HepG2 (cell line): ENCODE results near the gene CDK10. TPM values are rescaled to one million over a fixed set of nuclear protein-coding genes. Genes with fewer than 3 reads are reported as not detected.

ENCODE experiments used
- DNMT3B ChIP-seq: conservative IDR thresholded peaks from 2 replicates; pipeline ENCODE4 v1.6.1; 2016; ENCODE audit warnings: missing biosample characterization, control low read depth
- HNF4G ChIP-seq, 2 experiments: sonication (generic) in 1 of 2; formaldehyde crosslinking in 1 of 2; IDR thresholded peaks; 2 replicates each; pipeline versions ENCODE4 v1.4.0 to v1.6.1; 2011 to 2020; ENCODE audit warnings: borderline replicate concordance in 2 of 2, low read depth in 2 of 2, mild to moderate bottlenecking in 2 of 2, low read length in 1 of 2, missing genetic modification reagents in 1 of 2, moderate library complexity in 1 of 2
- HOXA5 ChIP-seq: sonication (generic); formaldehyde crosslinking; IDR thresholded peaks from 2 replicates; pipeline ENCODE4 v1.4.0; 2020; ENCODE audit warnings: missing genetic modification reagents
- ISL2 ChIP-seq: sonication (generic); formaldehyde crosslinking; IDR thresholded peaks from 2 replicates; pipeline ENCODE4 v1.5.0; 2020; ENCODE audit warnings: missing genetic modification reagents
- KLF15 ChIP-seq: sonication (generic); formaldehyde crosslinking; IDR thresholded peaks from 2 replicates; pipeline ENCODE4 v1.8.1; 2023; ENCODE audit warnings: borderline replicate concordance, mild to moderate bottlenecking, inconsistent platforms, missing genetic modification reagents, mixed read lengths
- MBNL3 ChIP-seq: fragments of 250-450 bp; sonication (Bioruptor Pico); conservative IDR thresholded peaks from 2 replicates; pipeline ENCODE4 v1.8.0; 2022; ENCODE audit warnings: mild to moderate bottlenecking, inconsistent platforms
- TARDBP ChIP-seq: sonication (generic); formaldehyde crosslinking; IDR thresholded peaks from 2 replicates; pipeline ENCODE4 v1.8.0; 2022; ENCODE audit warnings: mild to moderate bottlenecking, missing genetic modification reagents
- ZNF552 ChIP-seq: sonication (generic); formaldehyde crosslinking; IDR thresholded peaks from 2 replicates; pipeline ENCODE4 v1.9.0; 2022; ENCODE audit warnings: missing genetic modification reagents, mild to moderate bottlenecking, borderline replicate concordance
- ZNF570 ChIP-seq: sonication (generic); formaldehyde crosslinking; IDR thresholded peaks from 2 replicates; pipeline ENCODE4 v1.4.0; 2020; ENCODE audit warnings: mild to moderate bottlenecking, missing genetic modification reagents, borderline replicate concordance
- ZNF652 ChIP-seq: IDR thresholded peaks from 2 replicates; pipeline ENCODE4 v1.6.1; 2016; ENCODE audit warnings: low read depth, borderline replicate concordance
- polyA plus RNA-seq, 8 experiments: library from polyadenylated mRNA; depleted of rRNA in 3 of 8; stranded (reverse) in 7 of 8; unstranded in 1 of 8; fragments of >200 nt; fragmentation: Illumina TruSeq in 4 of 8; extraction: Trizol in 4 of 8; gene quantifications; 2 replicates each; pipeline versions ENCODE4 v1.2.1 to v1.2.3, GENCODE V29; 2011 to 2016; ENCODE audit warnings: low read depth in 4 of 8, missing spikeins in 1 of 8, mixed read lengths in 1 of 8; ENCODE audit not compliant: insufficient read depth in 1 of 8
- total RNA-seq, 5 experiments: library from RNA; depleted of rRNA; stranded (reverse); fragments of >200 nt; fragmentation: Illumina TruSeq; extraction: Trizol; gene quantifications; 2 replicates each; pipeline ENCODE4 v1.2.3, GENCODE V29; 2016; ENCODE audit warnings: low read depth in 1 of 5
- TF ChIP-seq, protein P1 (sequence below): sonication (generic); formaldehyde crosslinking; IDR thresholded peaks from 2 replicates; pipeline ENCODE4 v1.4.0; 2020; ENCODE audit warnings: low read depth, mild to moderate bottlenecking, missing genetic modification reagents
- TF ChIP-seq, protein P2 (sequence below): sonication (generic); formaldehyde crosslinking; IDR thresholded peaks from 2 replicates; pipeline ENCODE4 v1.5.1; 2020; ENCODE audit warnings: mild to moderate bottlenecking, missing genetic modification reagents
- TF ChIP-seq, protein P3 (sequence below): sonication (generic); formaldehyde crosslinking; conservative IDR thresholded peaks from 2 replicates; pipeline ENCODE4 v1.4.0; 2020; ENCODE audit warnings: missing genetic modification reagents
- TF ChIP-seq, protein P4 (sequence below): sonication (generic); formaldehyde crosslinking; IDR thresholded peaks from 2 replicates; pipeline ENCODE4 v1.4.0; 2020; ENCODE audit warnings: mild to moderate bottlenecking, missing genetic modification reagents
- TF ChIP-seq, protein P5 (sequence below): IDR thresholded peaks from 2 replicates; pipeline ENCODE4 v1.6.1; 2012; ENCODE audit warnings: low read length, improper control_type of control experiment

The CDK10 gene
- total and polyA plus RNA-seq, 2 of the 13 experiments (the other 11 are each of a cell fraction or from before 2014, with no cell fraction given) = 2.5 to 3.9 TPM

DNA sequence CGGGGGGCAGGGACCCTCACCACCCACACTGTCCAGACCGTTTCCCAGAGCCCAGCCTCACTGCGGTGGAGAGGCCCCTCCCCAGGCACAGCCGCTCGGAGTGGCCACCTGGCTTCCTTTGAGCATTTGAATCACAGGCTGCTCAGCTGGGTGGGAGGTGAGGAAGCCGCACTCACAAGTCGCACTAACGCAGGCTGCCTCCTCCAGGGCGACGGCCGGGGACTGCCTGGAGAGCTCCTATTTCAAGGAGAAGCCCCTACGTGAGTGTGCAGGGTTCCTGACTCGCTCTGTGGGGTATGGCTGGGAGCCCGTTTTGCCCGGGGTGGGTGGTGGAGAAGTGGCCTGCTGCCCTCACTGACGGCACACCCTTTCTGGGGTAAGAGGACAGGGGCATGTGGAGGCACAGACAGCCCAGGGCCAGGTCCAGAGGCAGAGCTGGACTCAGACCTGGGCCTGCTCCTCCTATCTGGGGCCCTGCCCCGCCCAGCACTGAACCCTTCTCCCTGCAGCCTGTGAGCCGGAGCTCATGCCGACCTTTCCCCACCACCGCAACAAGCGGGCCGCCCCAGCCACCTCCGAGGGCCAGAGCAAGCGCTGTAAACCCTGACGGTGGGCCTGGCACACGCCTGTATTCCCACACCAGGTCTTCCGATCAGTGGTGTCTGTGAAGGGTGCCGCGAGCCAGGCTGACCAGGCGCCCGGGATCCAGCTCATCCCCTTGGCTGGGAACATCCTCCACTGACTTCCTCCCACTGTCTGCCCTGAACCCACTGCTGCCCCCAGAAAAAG is 8.8 kb downstream of the CDK10 start (continued):
- TF ChIP-seq, protein P1, sequence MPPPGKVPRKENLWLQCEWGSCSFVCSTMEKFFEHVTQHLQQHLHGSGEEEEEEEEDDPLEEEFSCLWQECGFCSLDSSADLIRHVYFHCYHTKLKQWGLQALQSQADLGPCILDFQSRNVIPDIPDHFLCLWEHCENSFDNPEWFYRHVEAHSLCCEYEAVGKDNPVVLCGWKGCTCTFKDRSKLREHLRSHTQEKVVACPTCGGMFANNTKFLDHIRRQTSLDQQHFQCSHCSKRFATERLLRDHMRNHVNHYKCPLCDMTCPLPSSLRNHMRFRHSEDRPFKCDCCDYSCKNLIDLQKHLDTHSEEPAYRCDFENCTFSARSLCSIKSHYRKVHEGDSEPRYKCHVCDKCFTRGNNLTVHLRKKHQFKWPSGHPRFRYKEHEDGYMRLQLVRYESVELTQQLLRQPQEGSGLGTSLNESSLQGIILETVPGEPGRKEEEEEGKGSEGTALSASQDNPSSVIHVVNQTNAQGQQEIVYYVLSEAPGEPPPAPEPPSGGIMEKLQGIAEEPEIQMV (CRISPR knock-in tag) = no peak
- TF ChIP-seq ZNF652 = no peak
- no peak for TF ChIP-seq DNMT3B (CRISPR knock-in tag)
- TF ChIP-seq HOXA5 (CRISPR knock-in tag) = no peak
- no peak; the same call in 1 of the 2 replicates for TF ChIP-seq KLF15 (CRISPR knock-in tag)
- peak; percentile 41; the same call in 1 of the 2 replicates for TF ChIP-seq HNF4G (IDR thresholded peaks at IDR 0.05; ENCODE audit: borderline replicate concordance, low read depth, low read length)
- TF ChIP-seq HNF4G (CRISPR knock-in tag; IDR thresholded peaks at IDR 0.05; ENCODE audit: borderline replicate concordance, low read depth) = no peak; the same call in 1 of the 2 replicates
- no peak for TF ChIP-seq ZNF570 (CRISPR knock-in tag)
- TF ChIP-seq ZNF552 (CRISPR knock-in tag) = 0 out of 2 replicates have a peak, but pooled peaks have one; percentile 39
- TF ChIP-seq, protein P2, sequence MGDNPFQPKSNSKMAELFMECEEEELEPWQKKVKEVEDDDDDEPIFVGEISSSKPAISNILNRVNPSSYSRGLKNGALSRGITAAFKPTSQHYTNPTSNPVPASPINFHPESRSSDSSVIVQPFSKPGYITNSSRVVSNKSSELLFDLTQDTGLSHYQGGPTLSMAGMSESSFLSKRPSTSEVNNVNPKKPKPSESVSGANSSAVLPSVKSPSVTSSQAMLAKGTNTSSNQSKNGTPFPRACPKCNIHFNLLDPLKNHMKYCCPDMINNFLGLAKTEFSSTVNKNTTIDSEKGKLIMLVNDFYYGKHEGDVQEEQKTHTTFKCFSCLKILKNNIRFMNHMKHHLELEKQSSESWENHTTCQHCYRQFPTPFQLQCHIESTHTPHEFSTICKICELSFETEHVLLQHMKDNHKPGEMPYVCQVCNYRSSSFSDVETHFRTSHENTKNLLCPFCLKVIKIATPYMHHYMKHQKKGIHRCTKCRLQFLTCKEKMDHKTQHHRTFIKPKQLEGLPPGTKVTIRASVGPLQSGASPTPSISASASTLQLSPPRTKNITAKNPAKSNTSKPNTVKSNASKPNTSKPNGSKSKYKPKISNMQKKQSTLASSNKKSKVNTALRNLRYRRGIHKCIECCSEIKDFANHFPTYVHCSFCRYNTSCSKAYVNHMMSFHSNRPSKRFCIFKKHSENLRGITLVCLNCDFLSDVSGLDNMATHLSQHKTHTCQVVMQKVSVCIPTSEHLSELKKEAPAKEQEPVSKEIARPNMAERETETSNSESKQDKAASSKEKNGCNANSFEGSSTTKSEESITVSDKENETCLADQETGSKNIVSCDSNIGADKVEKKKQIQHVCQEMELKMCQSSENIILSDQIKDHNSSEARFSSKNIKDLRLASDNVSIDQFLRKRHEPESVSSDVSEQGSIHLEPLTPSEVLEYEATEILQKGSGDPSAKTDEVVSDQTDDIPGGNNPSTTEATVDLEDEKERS (CRISPR knock-in tag) = peak; percentile 42; the same call in 1 of the 2 replicates
- TF ChIP-seq MBNL3 = no peak
- peak; percentile 85 for TF ChIP-seq TARDBP (CRISPR knock-in tag)
- TF ChIP-seq, protein P3, sequence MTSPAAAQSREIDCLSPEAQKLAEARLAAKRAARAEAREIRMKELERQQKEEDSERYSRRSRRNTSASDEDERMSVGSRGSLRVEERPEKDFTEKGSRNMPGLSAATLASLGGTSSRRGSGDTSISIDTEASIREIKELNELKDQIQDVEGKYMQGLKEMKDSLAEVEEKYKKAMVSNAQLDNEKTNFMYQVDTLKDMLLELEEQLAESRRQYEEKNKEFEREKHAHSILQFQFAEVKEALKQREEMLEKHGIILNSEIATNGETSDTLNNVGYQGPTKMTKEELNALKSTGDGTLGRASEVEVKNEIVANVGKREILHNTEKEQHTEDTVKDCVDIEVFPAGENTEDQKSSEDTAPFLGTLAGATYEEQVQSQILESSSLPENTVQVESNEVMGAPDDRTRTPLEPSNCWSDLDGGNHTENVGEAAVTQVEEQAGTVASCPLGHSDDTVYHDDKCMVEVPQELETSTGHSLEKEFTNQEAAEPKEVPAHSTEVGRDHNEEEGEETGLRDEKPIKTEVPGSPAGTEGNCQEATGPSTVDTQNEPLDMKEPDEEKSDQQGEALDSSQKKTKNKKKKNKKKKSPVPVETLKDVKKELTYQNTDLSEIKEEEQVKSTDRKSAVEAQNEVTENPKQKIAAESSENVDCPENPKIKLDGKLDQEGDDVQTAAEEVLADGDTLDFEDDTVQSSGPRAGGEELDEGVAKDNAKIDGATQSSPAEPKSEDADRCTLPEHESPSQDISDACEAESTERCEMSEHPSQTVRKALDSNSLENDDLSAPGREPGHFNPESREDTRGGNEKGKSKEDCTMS (CRISPR knock-in tag) = no peak
- TF ChIP-seq, protein P4, sequence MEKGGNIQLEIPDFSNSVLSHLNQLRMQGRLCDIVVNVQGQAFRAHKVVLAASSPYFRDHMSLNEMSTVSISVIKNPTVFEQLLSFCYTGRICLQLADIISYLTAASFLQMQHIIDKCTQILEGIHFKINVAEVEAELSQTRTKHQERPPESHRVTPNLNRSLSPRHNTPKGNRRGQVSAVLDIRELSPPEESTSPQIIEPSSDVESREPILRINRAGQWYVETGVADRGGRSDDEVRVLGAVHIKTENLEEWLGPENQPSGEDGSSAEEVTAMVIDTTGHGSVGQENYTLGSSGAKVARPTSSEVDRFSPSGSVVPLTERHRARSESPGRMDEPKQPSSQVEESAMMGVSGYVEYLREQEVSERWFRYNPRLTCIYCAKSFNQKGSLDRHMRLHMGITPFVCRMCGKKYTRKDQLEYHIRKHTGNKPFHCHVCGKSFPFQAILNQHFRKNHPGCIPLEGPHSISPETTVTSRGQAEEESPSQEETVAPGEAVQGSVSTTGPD (CRISPR knock-in tag) = peak; percentile 76; the same call in 1 of the 2 replicates
- TF ChIP-seq, protein P5, sequence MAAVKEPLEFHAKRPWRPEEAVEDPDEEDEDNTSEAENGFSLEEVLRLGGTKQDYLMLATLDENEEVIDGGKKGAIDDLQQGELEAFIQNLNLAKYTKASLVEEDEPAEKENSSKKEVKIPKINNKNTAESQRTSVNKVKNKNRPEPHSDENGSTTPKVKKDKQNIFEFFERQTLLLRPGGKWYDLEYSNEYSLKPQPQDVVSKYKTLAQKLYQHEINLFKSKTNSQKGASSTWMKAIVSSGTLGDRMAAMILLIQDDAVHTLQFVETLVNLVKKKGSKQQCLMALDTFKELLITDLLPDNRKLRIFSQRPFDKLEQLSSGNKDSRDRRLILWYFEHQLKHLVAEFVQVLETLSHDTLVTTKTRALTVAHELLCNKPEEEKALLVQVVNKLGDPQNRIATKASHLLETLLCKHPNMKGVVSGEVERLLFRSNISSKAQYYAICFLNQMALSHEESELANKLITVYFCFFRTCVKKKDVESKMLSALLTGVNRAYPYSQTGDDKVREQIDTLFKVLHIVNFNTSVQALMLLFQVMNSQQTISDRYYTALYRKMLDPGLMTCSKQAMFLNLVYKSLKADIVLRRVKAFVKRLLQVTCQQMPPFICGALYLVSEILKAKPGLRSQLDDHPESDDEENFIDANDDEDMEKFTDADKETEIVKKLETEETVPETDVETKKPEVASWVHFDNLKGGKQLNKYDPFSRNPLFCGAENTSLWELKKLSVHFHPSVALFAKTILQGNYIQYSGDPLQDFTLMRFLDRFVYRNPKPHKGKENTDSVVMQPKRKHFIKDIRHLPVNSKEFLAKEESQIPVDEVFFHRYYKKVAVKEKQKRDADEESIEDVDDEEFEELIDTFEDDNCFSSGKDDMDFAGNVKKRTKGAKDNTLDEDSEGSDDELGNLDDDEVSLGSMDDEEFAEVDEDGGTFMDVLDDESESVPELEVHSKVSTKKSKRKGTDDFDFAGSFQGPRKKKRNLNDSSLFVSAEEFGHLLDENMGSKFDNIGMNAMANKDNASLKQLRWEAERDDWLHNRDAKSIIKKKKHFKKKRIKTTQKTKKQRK = no peak
- peak; percentile 5; the same call in 1 of the 2 replicates for TF ChIP-seq ISL2
